ENCODE measurements around the gene SLC4A7. TPM values are rescaled to one million over a fixed set of nuclear protein-coding genes. Genes with fewer than 3 reads are reported as not detected.

SLC4A7 gene
- total RNA-seq, 1 donor from 2014 or later = 67.4 TPM

DNA sequence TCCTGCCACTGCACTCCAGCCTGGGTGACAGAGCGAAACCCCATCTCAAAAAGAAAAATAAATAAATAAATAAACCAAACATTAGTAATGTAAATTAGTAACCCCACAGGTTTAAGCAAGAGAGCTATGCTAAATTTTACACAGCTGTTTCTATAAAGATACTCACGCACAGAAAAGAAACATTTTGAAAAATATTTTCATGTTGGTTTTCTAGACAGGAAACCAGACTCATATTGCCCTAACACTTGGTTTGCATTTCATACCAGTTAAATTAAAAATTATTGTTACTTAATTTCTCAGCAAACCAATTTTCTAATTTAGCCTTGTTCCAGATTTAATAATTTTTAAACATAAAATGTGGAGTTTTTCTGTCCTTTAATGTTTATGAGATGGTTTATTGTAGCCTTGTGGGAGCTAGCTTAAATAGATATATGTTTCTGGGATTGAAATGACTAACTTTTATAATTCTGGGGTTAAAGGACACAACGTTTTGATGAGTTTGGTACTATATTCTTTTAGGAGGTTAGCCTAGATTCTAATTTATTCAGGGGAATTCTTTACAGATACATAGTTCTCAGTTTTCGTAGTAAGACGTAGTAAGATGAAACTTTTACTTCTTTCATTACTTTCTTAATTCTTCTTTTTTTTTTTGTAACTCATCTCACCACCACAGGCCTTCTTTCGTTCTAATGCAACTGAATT lies 42.6 kb upstream of the SLC4A7 start:
- H3K4me1 Mint-ChIP-seq (ENCODE audit: low read depth) = peaks cover 38% of the 10 kb centered on the region
- TF ChIP-seq CTCF (IDR thresholded peaks at IDR 0.05) = no peak
- no peak overlapping the region for H3K4me3 Mint-ChIP-seq (ENCODE audit: unreplicated experiment)

DNA sequence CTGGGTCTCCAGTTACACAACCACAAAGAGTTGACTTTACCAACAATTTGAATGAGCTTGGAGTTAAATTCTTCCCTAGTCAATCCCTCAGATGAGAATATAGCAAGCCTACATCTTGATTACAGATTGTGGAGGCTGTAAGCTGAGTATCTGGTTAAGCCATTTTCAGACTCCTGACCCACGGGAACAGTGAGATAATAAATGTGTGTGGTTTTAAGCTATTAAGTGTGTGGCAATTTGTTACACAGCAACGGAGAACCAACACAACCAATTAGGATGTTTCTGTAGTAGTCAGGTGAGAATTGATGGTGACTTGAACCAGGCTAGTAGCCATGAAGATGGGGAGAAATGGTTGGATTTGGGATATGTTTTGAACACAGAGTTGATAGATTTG lies 37.7 kb upstream of the SLC4A7 start:
- TF ChIP-seq CTCF (IDR thresholded peaks at IDR 0.05) = no peak
- no peak for DNase-seq (ENCODE audit: low spot score)
- peak overlapping the region; percentile 38 for H3K4me3 Mint-ChIP-seq (ENCODE audit: unreplicated experiment)
- H3K9me3 Mint-ChIP-seq (ENCODE audit: low read depth) = no peaks in the 10 kb centered on the region
- H3K27ac Mint-ChIP-seq (ENCODE audit: unreplicated experiment) = peak overlapping the region; percentile 98
- H3K4me1 Mint-ChIP-seq (ENCODE audit: low read depth) = peaks cover 47% of the 10 kb centered on the region
- H3K36me3 Mint-ChIP-seq (ENCODE audit: low read depth) = no peaks in the 10 kb centered on the region
- H3K27me3 Mint-ChIP-seq (ENCODE audit: low read depth) = no peaks in the 10 kb centered on the region

More for the DNA sequence above, 42.6 kb upstream of the SLC4A7 start:
- Mint-ChIP-seq H3K27ac (ENCODE audit: unreplicated experiment) (no peak overlapping the region), H3K9me3 (ENCODE audit: low read depth) (no peaks in the 10 kb centered on the region), H3K27me3 (ENCODE audit: low read depth) (no peaks in the 10 kb centered on the region), H3K36me3 (ENCODE audit: low read depth) (no peaks in the 10 kb centered on the region)
- no peak for DNase-seq (ENCODE audit: low spot score)

- no peaks in the 10 kb centered on the region for H3K27me3 Mint-ChIP-seq (ENCODE audit: low read depth)
- H3K4me3 Mint-ChIP-seq (ENCODE audit: unreplicated experiment) = peak overlapping the region; percentile 19
- H3K4me1 Mint-ChIP-seq (ENCODE audit: low read depth) = peaks cover 47% of the 10 kb centered on the region
- DNase-seq (ENCODE audit: low spot score) = no peak
- H3K36me3 Mint-ChIP-seq (ENCODE audit: low read depth) = no peaks in the 10 kb centered on the region
- H3K27ac Mint-ChIP-seq (ENCODE audit: unreplicated experiment) = peak overlapping the region; percentile 98
- no peak for TF ChIP-seq CTCF (IDR thresholded peaks at IDR 0.05)
- H3K9me3 Mint-ChIP-seq (ENCODE audit: low read depth) = no peaks in the 10 kb centered on the region
These were observed 37.1 kb upstream of the SLC4A7 start for GRCh38 chr3:27521179-27521871.

GRCh38 chr3:27511724-27512422 lies 27.7 kb upstream of the SLC4A7 start:
- no peak overlapping the region for H3K4me3 Mint-ChIP-seq (ENCODE audit: unreplicated experiment)

More at GRCh38 chr3:27511724-27512422, 27.7 kb upstream of the SLC4A7 start:
- H3K27ac Mint-ChIP-seq (ENCODE audit: unreplicated experiment) = no peak overlapping the region
- no peak for TF ChIP-seq CTCF (IDR thresholded peaks at IDR 0.05)
- H3K36me3 Mint-ChIP-seq (ENCODE audit: low read depth) = no peaks in the 10 kb centered on the region
- no peaks in the 10 kb centered on the region for H3K27me3 Mint-ChIP-seq (ENCODE audit: low read depth)
- peaks cover 8% of the 10 kb centered on the region for H3K4me1 Mint-ChIP-seq (ENCODE audit: low read depth)
- no peak for DNase-seq (ENCODE audit: low spot score)
- H3K9me3 Mint-ChIP-seq (ENCODE audit: low read depth) = peaks cover 6% of the 10 kb centered on the region
